Right lung (tissue), 5 donors: ENCODE measurements around the gene STBD1. TPM values are rescaled to one million over a fixed set of nuclear protein-coding genes. Genes with fewer than 3 reads are reported as not detected.
"Not testable (repeated sequence)": the region's sequence is repeated elsewhere in the genome, so short reads cannot be mapped to it uniquely, and the experiment has no call there.

Experiments used
- DNase-seq, 2 donors: peaks; one replicate each; pipeline ENCODE4 v3.0.0-alpha.2; 2013
- polyA plus RNA-seq, 5 donors: library from polyadenylated mRNA; unstranded; fragments of 120-200 nt; gene quantifications; one replicate each; pipeline versions ENCODE4 v1.2.1 to v1.2.3, GENCODE V29; 2013; ENCODE audit warnings: inconsistent platforms in 1 of 5, low replicate concordance in 1 of 5; ENCODE audit not compliant: insufficient read length in 5 of 5, insufficient read depth in 1 of 5

The STBD1 gene
- polyA plus RNA-seq, 5 donors, result 2.0 to 4.1 (median 2.6) TPM

- no peak for DNase-seq
Measured at GRCh38 chr4:76315267-76315918, 8.9 kb downstream of the STBD1 start.

GRCh38 chr4:76316131-76316530, 9.6 kb downstream of the STBD1 start:
- no peak for DNase-seq

- DNase-seq, result no peak
Measured at GRCh38 chr4:76322236-76322635, 15.7 kb downstream of the STBD1 start.

- DNase-seq, result no peak
Measured at GRCh38 chr4:76325072-76325471, 18.5 kb downstream of the STBD1 start.

- DNase-seq, result no peak
Measured at GRCh38 chr4:76326515-76326914, 20.0 kb downstream of the STBD1 start.

- no peak for DNase-seq
Measured at GRCh38 chr4:76334885-76335284, 28.4 kb downstream of the STBD1 start.

- DNase-seq, result peak in 1 of 2 donors; percentile 1
Measured at GRCh38 chr4:76339364-76339763, 32.8 kb downstream of the STBD1 start.

GRCh38 chr4:76341063-76341462, 34.5 kb downstream of the STBD1 start:
- no peak for DNase-seq

GRCh38 chr4:76342191-76342590, 35.7 kb downstream of the STBD1 start:
- no peak for DNase-seq

- no peak for DNase-seq
Measured at GRCh38 chr4:76342803-76343202, 36.3 kb downstream of the STBD1 start.

- DNase-seq, result no peak
Measured at GRCh38 chr4:76354517-76355473, 48.3 kb downstream of the STBD1 start.

GRCh38 chr4:76357981-76358380, 51.4 kb downstream of the STBD1 start:
- no peak for DNase-seq

- DNase-seq, result not testable (repeated sequence)
Measured at GRCh38 chr4:76359881-76360466, 53.4 kb downstream of the STBD1 start.

Other genes with a start within 250 kb of the STBD1 start
- 1 to 10 TPM in 1 of 5 donors, under 1 TPM in 4; 0.35 to 3.9 (median 0.46) TPM for gene ART3, start 232.0 kb upstream of the STBD1 start, polyA plus RNA-seq
- 100 to 1,000 TPM in 2 of 5 donors, 10 to 100 TPM in 3; 72.2 to 103 (median 94.0) TPM for gene NUP54, start 158.3 kb upstream of the STBD1 start, polyA plus RNA-seq
- 100 to 1,000 TPM; 193 to 266 (median 240) TPM for gene SCARB2, start 92.9 kb upstream of the STBD1 start, polyA plus RNA-seq
- gene FAM47E, start 55.0 kb upstream of the STBD1 start, polyA plus RNA-seq, result 1 to 10 TPM; 5.6 to 8.7 (median 6.4) TPM
- 1 to 10 TPM in 3 of 5 donors, under 1 TPM in 2; 0.72 to 1.8 (median 1.3) TPM for gene CCDC158, start 114.4 kb downstream of the STBD1 start, polyA plus RNA-seq
- gene SHROOM3, start 128.5 kb downstream of the STBD1 start, polyA plus RNA-seq, result 10 to 100 TPM; 11.7 to 21.6 (median 14.5) TPM